K562 (cell line): ENCODE measurements around the gene TMEM154. TPM values are rescaled to one million over a fixed set of nuclear protein-coding genes. Genes with fewer than 3 reads are reported as not detected.

ENCODE experiments used
- ATAC-seq: fragments of 200-7000 bp; cut with Tn5 transposase; 3 replicates; pipeline ENCODE4 v1.9.1; 2020; ENCODE audit warnings: moderate library complexity
- BruUV-seq: library from RNA; stranded (reverse); fragments of 400-500 nt; replicated peaks from 2 replicates; lab custom pipeline; 2021; lab: Mats Ljungman, UMichigan
- CTCF ChIA-PET: fragments of 300-600 bp; formaldehyde crosslinking; extraction: SDS; loops from one replicate; lab custom pipeline; 2021; ENCODE audit warnings: low intra/inter-chr PET ratio; lab: Yijun Ruan, JAX
- POLR2A ChIA-PET: fragments of 300-600, 350-650 bp; sonication (Branson Sonifier 250); formaldehyde crosslinking; extraction: SDS; loops from one replicate; lab custom pipeline; 2021; ENCODE audit warnings: antibody characterized with exemption, inconsistent platforms; lab: Yijun Ruan, JAX
- DNase-seq, 4 experiments: peaks; one replicate each; pipeline versions ENCODE4 v3.0.0 to v3.0.0-alpha.2; 2011 to 2018; ENCODE audit warnings: low spot score in 3 of 4, mixed read lengths in 3 of 4; ENCODE audit errors: extremely low read depth in 1 of 4
- FAIRE-seq: peaks from 2 replicates; lab custom pipeline; 2011; peaks lifted over from hg19 to GRCh38; lab: Jason Lieb, UNC
- H2AFZ ChIP-seq: 2 replicates; pipeline ENCODE4 v1.6.0; 2011; ENCODE audit warnings: low read depth, low read length, control low read depth, inconsistent platforms
- H3K27ac ChIP-seq: fragments of 200-600 bp; 3 replicates; pipeline ENCODE4 v1.8.0; 2011; ENCODE audit warnings: low read depth, mild to moderate bottlenecking, control low read depth, inconsistent platforms, low read length, moderate library complexity, mixed read lengths; ENCODE audit errors: extremely low read depth
- H3K27me3 ChIP-seq, 2 experiments: fragments of 300-600 bp in 1 of 2; 2 replicates in 1 of 2; 3 replicates in 1 of 2; pipeline versions ENCODE4 v1.6.0 to v1.8.0; 2011; ENCODE audit warnings: inconsistent platforms in 2 of 2, low read length in 2 of 2, mild to moderate bottlenecking in 1 of 2, mixed read lengths in 1 of 2, moderate library complexity in 1 of 2; ENCODE audit not compliant: control insufficient read depth in 2 of 2, insufficient read depth in 2 of 2
- H3K36me3 ChIP-seq: fragments of 300-600 bp; 3 replicates; pipeline ENCODE4 v1.8.0; 2011; ENCODE audit warnings: mild to moderate bottlenecking, low read length, inconsistent platforms; ENCODE audit not compliant: control insufficient read depth, insufficient read depth
- H3K4me1 ChIP-seq, 2 experiments: fragments of 200-600 bp in 1 of 2; replicated peaks in 1 of 2; 2 replicates in 1 of 2; 3 replicates in 1 of 2; pipeline versions ENCODE4 v1.5.1 to v1.8.0; 2011; ENCODE audit warnings: inconsistent platforms in 2 of 2, low read length in 2 of 2, mild to moderate bottlenecking in 1 of 2, mixed read lengths in 1 of 2, moderate library complexity in 1 of 2; ENCODE audit not compliant: control insufficient read depth in 2 of 2, insufficient read depth in 2 of 2
- H3K4me2 ChIP-seq: 2 replicates; pipeline ENCODE4 v1.6.1; 2011; ENCODE audit warnings: low read length, control low read depth, inconsistent platforms, mixed read lengths; ENCODE audit not compliant: insufficient read depth
- H3K4me3 ChIP-seq: fragments of 200-600 bp; sonication (generic), shearing (Covaris generic); 2 replicates; pipeline ENCODE4 v1.5.1; 2016; ENCODE audit warnings: control low read depth, inconsistent platforms
- H3K79me2 ChIP-seq: fragments of 200-600 bp; 3 replicates; pipeline ENCODE4 v1.8.0; 2011; ENCODE audit warnings: low read length, inconsistent platforms; ENCODE audit not compliant: control insufficient read depth, insufficient read depth
- H3K9ac ChIP-seq, 2 experiments: 2 replicates each; pipeline versions ENCODE4 v1.6.0 to v1.6.1; 2011; ENCODE audit warnings: low read depth in 2 of 2, low read length in 2 of 2, control low read depth in 1 of 2, inconsistent platforms in 1 of 2, mild to moderate bottlenecking in 1 of 2, mixed read lengths in 1 of 2; ENCODE audit not compliant: insufficient read depth in 1 of 2
- H3K9me1 ChIP-seq: one replicate; pipeline ENCODE4 v1.6.0; 2011; ENCODE audit warnings: inconsistent platforms, mild to moderate bottlenecking, low read length, moderate library complexity; ENCODE audit not compliant: control insufficient read depth, insufficient read depth
- H3K9me3 ChIP-seq: replicated peaks from 2 replicates; pipeline ENCODE4 v1.5.1; 2011; ENCODE audit warnings: low read depth, low read length, inconsistent platforms; ENCODE audit not compliant: control insufficient read depth, insufficient read depth
- H4K20me1 ChIP-seq: replicated peaks from 2 replicates; pipeline ENCODE4 v1.6.1; 2011; ENCODE audit warnings: low read length, inconsistent platforms, mixed read lengths; ENCODE audit not compliant: control insufficient read depth, insufficient read depth
- ELF2 ChIP-seq: fragments of 250-450 bp; sonication (Bioruptor Pico); IDR thresholded peaks from 2 replicates; pipeline ENCODE4 v1.5.0; 2021; ENCODE audit warnings: mild to moderate bottlenecking
- ESRRA ChIP-seq: fragments of 450-650 bp; IDR thresholded peaks from 2 replicates; pipeline ENCODE4 v1.6.1; 2014; ENCODE audit warnings: low read depth, mild to moderate bottlenecking, moderate library complexity, borderline replicate concordance
- NFRKB ChIP-seq: fragments of 450-650 bp; IDR thresholded peaks from 2 replicates; pipeline ENCODE4 v1.6.1; 2016; ENCODE audit warnings: low read depth
- POU5F1 ChIP-seq: fragments of 150-350 bp; IDR thresholded peaks from 2 replicates; pipeline ENCODE4 v1.6.1; 2014; ENCODE audit warnings: borderline replicate concordance, low read length, low read depth, mild to moderate bottlenecking; ENCODE audit not compliant: partially characterized antibody
- RBBP5 ChIP-seq: fragments of 200-600 bp; sonication (generic); IDR thresholded peaks from 2 replicates; pipeline ENCODE4 v1.6.1; 2012; ENCODE audit warnings: borderline replicate concordance, mild to moderate bottlenecking, low read length, control low read depth, inconsistent platforms; ENCODE audit not compliant: insufficient read depth, poor library complexity, severe bottlenecking
- RBM14 ChIP-seq: fragments of 200-400 bp; formaldehyde crosslinking; IDR thresholded peaks from 2 replicates; pipeline ENCODE4 v1.6.1; 2018; ENCODE audit warnings: low read depth, mild to moderate bottlenecking, low read length, moderate library complexity, borderline replicate concordance; ENCODE audit not compliant: insufficient read depth
- TAF1 ChIP-seq: IDR thresholded peaks from 2 replicates; pipeline ENCODE4 v1.6.1; 2011; ENCODE audit warnings: mild to moderate bottlenecking, low read length, moderate library complexity; ENCODE audit not compliant: insufficient read depth, control insufficient read depth, severe bottlenecking; ENCODE audit errors: extremely low read depth
- ZNF23 ChIP-seq: fragments of 250-450 bp; sonication (Bioruptor Pico); IDR thresholded peaks from 2 replicates; pipeline ENCODE4 v1.4.0; 2020; ENCODE audit warnings: mild to moderate bottlenecking
- ZNF316 ChIP-seq: fragments of 450-650 bp; IDR thresholded peaks from 2 replicates; pipeline ENCODE4 v1.6.1; 2016
- WGBS: fragments of 100-300 bp; shearing (Covaris generic); methylation state at CpG from one replicate; pipeline ENCODE4 v1.1.6; 2016; ENCODE audit warnings: low coverage, mixed read lengths; ENCODE audit not compliant: insufficient coverage; ENCODE audit errors: missing lambda C conversion rate; 5-methylcytosine and 5-hydroxymethylcytosine counted together
- in situ Hi-C: fragments of 300-500 bp; cut with MboI; formaldehyde crosslinking; loops from 4 replicates; pipeline ENCODE4 v1.15.0; 2018; ENCODE audit warnings: inconsistent platforms, mixed read lengths
- intact Hi-C: fragments of 100-400 bp; cut with micrococcal nuclease; formaldehyde crosslinking; loops from 2 replicates; pipeline ENCODE4 v1.14.2; 2022
- polyA plus RNA-seq, 8 experiments: library from polyadenylated mRNA; depleted of rRNA in 4 of 8; stranded (reverse) in 5 of 8; unstranded in 3 of 8; fragments of >200 nt; fragmentation: Nextera tagmentation in 2 of 8; fragmentation: Illumina TruSeq in 1 of 8; extraction: Ambion mirVana in 2 of 8; extraction: Trizol in 1 of 8; gene quantifications; 2 replicates each; pipeline versions ENCODE4 v1.2.1 to v1.2.3, GENCODE V29; 2011 to 2014; ENCODE audit warnings: inconsistent platforms in 1 of 8, missing spikeins in 1 of 8
- total RNA-seq, 7 experiments: library from RNA; depleted of rRNA in 6 of 7; stranded (reverse); fragments of >200 nt in 6 of 7; fragmentation: Illumina TruSeq in 2 of 7; extraction: Trizol in 2 of 7; gene quantifications; 2 replicates each; pipeline versions ENCODE4 v1.2.1 to v1.2.3, GENCODE V29; 2011 to 2021; ENCODE audit warnings: low replicate concordance in 1 of 7

TMEM154 gene
- total and polyA plus RNA-seq, 9 of the 15 experiments (the other 6 are each of a cell fraction or from before 2014, with no cell fraction given), result 0.13 to 1.8 (median 0.58) TPM

- ChIA-PET CTCF (no interaction called here), POLR2A (no interaction called here)
- FAIRE-seq (no peak), DNase-seq (no peak), ATAC-seq (no peak)
- intact Hi-C loops, result no loop called here
- H3K36me3 ChIP-seq, result no peaks in the 10 kb centered on the region
- H3K4me3 ChIP-seq, result no peak overlapping the region
- H3K9me1 ChIP-seq, result no peaks in the 10 kb centered on the region
- no peak overlapping the region for H2AFZ ChIP-seq
- H3K4me2 ChIP-seq, result no peak overlapping the region
- BruUV-seq, result no TSS peak
- H4K20me1 ChIP-seq, result no peaks in the 10 kb centered on the region
- no peaks in the 10 kb centered on the region for H3K9me3 ChIP-seq
- TF ChIP-seq ZNF23 (CRISPR knock-in tag) (no peak), RBBP5 (no peak), POU5F1 (no peak), RBM14 (no peak), ZNF316 (no peak), ELF2 (no peak), NFRKB (no peak), TAF1 (no peak), ESRRA (no peak)
- no peak overlapping the region for H3K9ac ChIP-seq
- peaks cover 0 to 1% of the 10 kb centered on the region in 2 experiments; a peak in 2 of 5 replicates for H3K27me3 ChIP-seq
- H3K27ac ChIP-seq, result no peak overlapping the region
- no peaks in the 10 kb centered on the region; a peak in 1 of 5 replicates for H3K4me1 ChIP-seq
- 18% methylated on average over 7 of the region's 7 CpGs for WGBS
- in situ Hi-C loops, result no loop called here
- no peaks in the 10 kb centered on the region for H3K79me2 ChIP-seq
Observed at GRCh38 chr4:152655272-152656129, 24.3 kb downstream of the TMEM154 start.
